Measurements from ENCODE around the gene FAM53A. TPM values are rescaled to one million over a fixed set of nuclear protein-coding genes. Genes with fewer than 3 reads are reported as not detected.

FAM53A gene
- total RNA-seq, 1 donor from 2014 or later = 1.8 TPM

DNA sequence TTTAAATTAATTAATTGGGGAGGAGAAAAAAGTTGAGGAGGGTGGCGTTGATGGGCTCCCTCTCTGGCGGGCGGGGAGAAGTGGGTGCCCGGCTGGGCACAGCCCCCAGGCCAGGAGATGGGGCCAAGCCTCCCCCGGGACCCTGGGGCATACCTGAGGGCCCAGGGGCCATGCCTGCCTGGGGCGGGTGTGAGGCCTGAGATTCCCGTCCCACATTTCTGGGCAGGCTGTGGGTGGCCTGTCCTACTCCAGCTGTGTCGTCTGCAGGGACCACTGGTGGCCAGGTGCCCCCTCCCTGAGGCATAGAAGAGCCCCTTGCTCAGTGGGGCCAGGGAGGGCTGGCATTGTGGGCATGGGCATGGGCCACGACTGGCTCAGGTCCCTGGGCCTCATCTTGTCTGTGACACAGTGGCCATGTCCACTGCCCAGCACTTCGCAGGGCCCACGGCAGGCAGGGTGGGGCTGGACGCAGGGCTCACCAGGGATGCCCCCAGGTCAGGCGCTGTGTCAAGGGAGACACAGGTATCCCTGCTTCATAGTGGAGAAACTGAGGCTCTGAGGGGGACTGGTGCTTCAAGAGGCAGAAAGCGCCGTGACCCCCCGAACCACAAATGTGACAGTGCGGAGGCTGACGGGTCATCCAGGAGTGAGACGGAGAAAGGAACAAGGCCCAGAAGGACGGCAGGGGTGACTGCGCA lies 60.1 kb downstream of the FAM53A start:
- Mint-ChIP-seq H3K27me3 (ENCODE audit: unreplicated experiment) (peaks cover 4% of the 10 kb centered on the region), H3K4me3 (ENCODE audit: unreplicated experiment) (no peak overlapping the region), H3K36me3 (ENCODE audit: low read depth, unreplicated experiment) (no peaks in the 10 kb centered on the region), H3K4me1 (ENCODE audit: unreplicated experiment) (no peaks in the 10 kb centered on the region), H3K27ac (ENCODE audit: unreplicated experiment) (no peak overlapping the region), H3K9me3 (ENCODE audit: unreplicated experiment) (no peaks in the 10 kb centered on the region)
- no peak for DNase-seq (ENCODE audit: low spot score)
- no peak for TF ChIP-seq CTCF (IDR thresholded peaks at IDR 0.05; ENCODE audit: unreplicated experiment)

GRCh38 chr4:1623400-1623799 lies 60.7 kb downstream of the FAM53A start:
- H3K4me3 Mint-ChIP-seq (ENCODE audit: unreplicated experiment) = no peak overlapping the region
- TF ChIP-seq CTCF (IDR thresholded peaks at IDR 0.05; ENCODE audit: unreplicated experiment) = no peak
- H3K36me3 Mint-ChIP-seq (ENCODE audit: low read depth, unreplicated experiment) = no peaks in the 10 kb centered on the region
- no peak for DNase-seq (ENCODE audit: low spot score)
- H3K9me3 Mint-ChIP-seq (ENCODE audit: unreplicated experiment) = no peaks in the 10 kb centered on the region
- H3K27ac Mint-ChIP-seq (ENCODE audit: unreplicated experiment) = no peak overlapping the region
- peaks cover 4% of the 10 kb centered on the region for H3K27me3 Mint-ChIP-seq (ENCODE audit: unreplicated experiment)
- no peaks in the 10 kb centered on the region for H3K4me1 Mint-ChIP-seq (ENCODE audit: unreplicated experiment)

- no peak overlapping the region for H3K27ac Mint-ChIP-seq (ENCODE audit: unreplicated experiment)
- no peaks in the 10 kb centered on the region for H3K36me3 Mint-ChIP-seq (ENCODE audit: low read depth, unreplicated experiment)
- TF ChIP-seq CTCF (IDR thresholded peaks at IDR 0.05; ENCODE audit: unreplicated experiment) = no peak
- no peak for DNase-seq (ENCODE audit: low spot score)
- H3K9me3 Mint-ChIP-seq (ENCODE audit: unreplicated experiment) = no peaks in the 10 kb centered on the region
- peaks cover 4% of the 10 kb centered on the region for H3K27me3 Mint-ChIP-seq (ENCODE audit: unreplicated experiment)
- H3K4me1 Mint-ChIP-seq (ENCODE audit: unreplicated experiment) = no peaks in the 10 kb centered on the region
- H3K4me3 Mint-ChIP-seq (ENCODE audit: unreplicated experiment) = no peak overlapping the region
These were observed 61.2 kb downstream of the FAM53A start for GRCh38 chr4:1622956-1623355.

GRCh38 chr4:1622238-1622637 lies 61.9 kb downstream of the FAM53A start:
- DNase-seq (ENCODE audit: low spot score) = no peak
- Mint-ChIP-seq H3K27me3 (ENCODE audit: unreplicated experiment) (peaks cover 8% of the 10 kb centered on the region), H3K9me3 (ENCODE audit: unreplicated experiment) (no peaks in the 10 kb centered on the region), H3K27ac (ENCODE audit: unreplicated experiment) (no peak overlapping the region), H3K36me3 (ENCODE audit: low read depth, unreplicated experiment) (peaks cover 5% of the 10 kb centered on the region), H3K4me3 (ENCODE audit: unreplicated experiment) (no peak overlapping the region), H3K4me1 (ENCODE audit: unreplicated experiment) (no peaks in the 10 kb centered on the region)
- no peak for TF ChIP-seq CTCF (IDR thresholded peaks at IDR 0.05; ENCODE audit: unreplicated experiment)

DNA sequence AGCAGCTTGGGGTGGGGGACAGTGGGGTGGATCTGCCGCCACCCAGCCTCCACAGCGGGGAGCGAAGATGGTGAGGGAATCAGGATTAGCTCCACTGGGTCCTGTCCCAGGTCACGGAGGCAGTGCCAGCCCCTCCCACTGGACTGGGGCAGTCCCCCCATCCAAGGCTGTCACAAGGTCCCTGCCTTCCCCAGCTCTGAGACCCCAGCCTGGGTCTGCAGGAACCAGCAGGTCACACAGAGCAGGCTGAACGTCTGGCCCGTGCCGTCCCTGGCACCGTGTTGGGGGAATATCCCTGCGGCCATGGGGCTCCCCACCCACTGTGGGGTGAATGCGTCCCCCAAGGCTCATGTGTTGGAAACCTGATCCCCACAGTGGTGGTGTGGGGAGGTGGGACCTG lies 62.6 kb downstream of the FAM53A start:
- H3K27ac Mint-ChIP-seq (ENCODE audit: unreplicated experiment) = no peak overlapping the region
- no peaks in the 10 kb centered on the region for H3K4me1 Mint-ChIP-seq (ENCODE audit: unreplicated experiment)
- no peaks in the 10 kb centered on the region for H3K9me3 Mint-ChIP-seq (ENCODE audit: unreplicated experiment)
- H3K4me3 Mint-ChIP-seq (ENCODE audit: unreplicated experiment) = no peak overlapping the region
- peaks cover 5% of the 10 kb centered on the region for H3K36me3 Mint-ChIP-seq (ENCODE audit: low read depth, unreplicated experiment)
- peaks cover 8% of the 10 kb centered on the region for H3K27me3 Mint-ChIP-seq (ENCODE audit: unreplicated experiment)
- no peak for TF ChIP-seq CTCF (IDR thresholded peaks at IDR 0.05; ENCODE audit: unreplicated experiment)
- DNase-seq (ENCODE audit: low spot score) = no peak
